ENCODE measurements around the gene ATF6B. TPM values are rescaled to one million over a fixed set of nuclear protein-coding genes. Genes with fewer than 3 reads are reported as not detected.

Gene ATF6B
- total and polyA plus RNA-seq, 2 of the 8 experiments (the other 6 are each of a cell fraction or from before 2014, with no cell fraction given) = 38.1 to 42.2 TPM

DNA sequence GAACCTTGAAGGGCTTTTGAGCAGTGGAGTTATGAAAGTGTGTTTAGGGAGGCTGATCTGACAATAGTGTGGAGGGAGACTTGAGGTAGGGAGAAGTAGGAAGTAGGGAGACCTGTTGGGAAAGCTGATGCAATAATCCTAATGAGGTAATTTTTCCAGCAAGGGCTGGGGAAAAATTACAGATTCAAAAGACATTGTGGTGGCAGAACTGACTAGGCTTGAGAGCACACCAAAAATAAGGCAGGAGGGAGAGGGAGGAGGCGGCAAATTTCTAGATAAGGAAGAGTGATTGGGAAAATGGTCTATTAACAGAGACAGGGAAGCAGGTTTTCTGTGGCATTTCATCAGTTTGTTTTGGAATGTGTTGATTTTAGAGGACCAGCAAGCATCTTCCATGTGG, 18.2 kb upstream of the ATF6B start (continued):
- TF ChIP-seq, protein P1, sequence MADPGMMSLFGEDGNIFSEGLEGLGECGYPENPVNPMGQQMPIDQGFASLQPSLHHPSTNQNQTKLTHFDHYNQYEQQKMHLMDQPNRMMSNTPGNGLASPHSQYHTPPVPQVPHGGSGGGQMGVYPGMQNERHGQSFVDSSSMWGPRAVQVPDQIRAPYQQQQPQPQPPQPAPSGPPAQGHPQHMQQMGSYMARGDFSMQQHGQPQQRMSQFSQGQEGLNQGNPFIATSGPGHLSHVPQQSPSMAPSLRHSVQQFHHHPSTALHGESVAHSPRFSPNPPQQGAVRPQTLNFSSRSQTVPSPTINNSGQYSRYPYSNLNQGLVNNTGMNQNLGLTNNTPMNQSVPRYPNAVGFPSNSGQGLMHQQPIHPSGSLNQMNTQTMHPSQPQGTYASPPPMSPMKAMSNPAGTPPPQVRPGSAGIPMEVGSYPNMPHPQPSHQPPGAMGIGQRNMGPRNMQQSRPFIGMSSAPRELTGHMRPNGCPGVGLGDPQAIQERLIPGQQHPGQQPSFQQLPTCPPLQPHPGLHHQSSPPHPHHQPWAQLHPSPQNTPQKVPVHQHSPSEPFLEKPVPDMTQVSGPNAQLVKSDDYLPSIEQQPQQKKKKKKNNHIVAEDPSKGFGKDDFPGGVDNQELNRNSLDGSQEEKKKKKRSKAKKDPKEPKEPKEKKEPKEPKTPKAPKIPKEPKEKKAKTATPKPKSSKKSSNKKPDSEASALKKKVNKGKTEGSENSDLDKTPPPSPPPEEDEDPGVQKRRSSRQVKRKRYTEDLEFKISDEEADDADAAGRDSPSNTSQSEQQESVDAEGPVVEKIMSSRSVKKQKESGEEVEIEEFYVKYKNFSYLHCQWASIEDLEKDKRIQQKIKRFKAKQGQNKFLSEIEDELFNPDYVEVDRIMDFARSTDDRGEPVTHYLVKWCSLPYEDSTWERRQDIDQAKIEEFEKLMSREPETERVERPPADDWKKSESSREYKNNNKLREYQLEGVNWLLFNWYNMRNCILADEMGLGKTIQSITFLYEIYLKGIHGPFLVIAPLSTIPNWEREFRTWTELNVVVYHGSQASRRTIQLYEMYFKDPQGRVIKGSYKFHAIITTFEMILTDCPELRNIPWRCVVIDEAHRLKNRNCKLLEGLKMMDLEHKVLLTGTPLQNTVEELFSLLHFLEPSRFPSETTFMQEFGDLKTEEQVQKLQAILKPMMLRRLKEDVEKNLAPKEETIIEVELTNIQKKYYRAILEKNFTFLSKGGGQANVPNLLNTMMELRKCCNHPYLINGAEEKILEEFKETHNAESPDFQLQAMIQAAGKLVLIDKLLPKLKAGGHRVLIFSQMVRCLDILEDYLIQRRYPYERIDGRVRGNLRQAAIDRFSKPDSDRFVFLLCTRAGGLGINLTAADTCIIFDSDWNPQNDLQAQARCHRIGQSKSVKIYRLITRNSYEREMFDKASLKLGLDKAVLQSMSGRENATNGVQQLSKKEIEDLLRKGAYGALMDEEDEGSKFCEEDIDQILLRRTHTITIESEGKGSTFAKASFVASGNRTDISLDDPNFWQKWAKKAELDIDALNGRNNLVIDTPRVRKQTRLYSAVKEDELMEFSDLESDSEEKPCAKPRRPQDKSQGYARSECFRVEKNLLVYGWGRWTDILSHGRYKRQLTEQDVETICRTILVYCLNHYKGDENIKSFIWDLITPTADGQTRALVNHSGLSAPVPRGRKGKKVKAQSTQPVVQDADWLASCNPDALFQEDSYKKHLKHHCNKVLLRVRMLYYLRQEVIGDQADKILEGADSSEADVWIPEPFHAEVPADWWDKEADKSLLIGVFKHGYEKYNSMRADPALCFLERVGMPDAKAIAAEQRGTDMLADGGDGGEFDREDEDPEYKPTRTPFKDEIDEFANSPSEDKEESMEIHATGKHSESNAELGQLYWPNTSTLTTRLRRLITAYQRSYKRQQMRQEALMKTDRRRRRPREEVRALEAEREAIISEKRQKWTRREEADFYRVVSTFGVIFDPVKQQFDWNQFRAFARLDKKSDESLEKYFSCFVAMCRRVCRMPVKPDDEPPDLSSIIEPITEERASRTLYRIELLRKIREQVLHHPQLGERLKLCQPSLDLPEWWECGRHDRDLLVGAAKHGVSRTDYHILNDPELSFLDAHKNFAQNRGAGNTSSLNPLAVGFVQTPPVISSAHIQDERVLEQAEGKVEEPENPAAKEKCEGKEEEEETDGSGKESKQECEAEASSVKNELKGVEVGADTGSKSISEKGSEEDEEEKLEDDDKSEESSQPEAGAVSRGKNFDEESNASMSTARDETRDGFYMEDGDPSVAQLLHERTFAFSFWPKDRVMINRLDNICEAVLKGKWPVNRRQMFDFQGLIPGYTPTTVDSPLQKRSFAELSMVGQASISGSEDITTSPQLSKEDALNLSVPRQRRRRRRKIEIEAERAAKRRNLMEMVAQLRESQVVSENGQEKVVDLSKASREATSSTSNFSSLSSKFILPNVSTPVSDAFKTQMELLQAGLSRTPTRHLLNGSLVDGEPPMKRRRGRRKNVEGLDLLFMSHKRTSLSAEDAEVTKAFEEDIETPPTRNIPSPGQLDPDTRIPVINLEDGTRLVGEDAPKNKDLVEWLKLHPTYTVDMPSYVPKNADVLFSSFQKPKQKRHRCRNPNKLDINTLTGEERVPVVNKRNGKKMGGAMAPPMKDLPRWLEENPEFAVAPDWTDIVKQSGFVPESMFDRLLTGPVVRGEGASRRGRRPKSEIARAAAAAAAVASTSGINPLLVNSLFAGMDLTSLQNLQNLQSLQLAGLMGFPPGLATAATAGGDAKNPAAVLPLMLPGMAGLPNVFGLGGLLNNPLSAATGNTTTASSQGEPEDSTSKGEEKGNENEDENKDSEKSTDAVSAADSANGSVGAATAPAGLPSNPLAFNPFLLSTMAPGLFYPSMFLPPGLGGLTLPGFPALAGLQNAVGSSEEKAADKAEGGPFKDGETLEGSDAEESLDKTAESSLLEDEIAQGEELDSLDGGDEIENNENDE (IDR thresholded peaks at IDR 0.05; ENCODE audit: insufficient replicate concordance, low read length) = no peak
- TF ChIP-seq NANOG (IDR thresholded peaks at IDR 0.05; ENCODE audit: insufficient read depth, low read depth, low read length, poor library complexity, severe bottlenecking) (no peak), RBBP5 (IDR thresholded peaks at IDR 0.05; ENCODE audit: borderline replicate concordance, low read depth, low read length) (no peak), POU5F1 (IDR thresholded peaks at IDR 0.05; ENCODE audit: low read depth, low read length) (no peak), SUZ12 (IDR thresholded peaks at IDR 0.05; ENCODE audit: low read length) (no peak), SIRT6 (IDR thresholded peaks at IDR 0.05; ENCODE audit: low read length) (no peak), TBP (IDR thresholded peaks at IDR 0.05; ENCODE audit: low read depth, low read length) (no peak), SP2 (IDR thresholded peaks at IDR 0.05; ENCODE audit: low read length) (no peak), NRF1 (IDR thresholded peaks at IDR 0.05; ENCODE audit: low read depth, low read length) (no peak), YY1 (IDR thresholded peaks at IDR 0.05; ENCODE audit: low read depth, low read length) (no peak), MAFK (IDR thresholded peaks at IDR 0.05; ENCODE audit: low read depth, low read length) (no peak), TAF7 (optimal IDR thresholded peaks at IDR 0.05; ENCODE audit: borderline replicate concordance, low read depth, low read length) (no peak)
- TF ChIP-seq, protein P2, sequence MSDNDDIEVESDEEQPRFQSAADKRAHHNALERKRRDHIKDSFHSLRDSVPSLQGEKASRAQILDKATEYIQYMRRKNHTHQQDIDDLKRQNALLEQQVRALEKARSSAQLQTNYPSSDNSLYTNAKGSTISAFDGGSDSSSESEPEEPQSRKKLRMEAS (IDR thresholded peaks at IDR 0.05) = no peak

Data from H1 (cell line).